ENCODE results near the gene ETV3L.

ETV3L gene

GRCh38 chr1:157099633-157100009 is at the start of gene ETV3L:
ETV3L (minus strand) TSS chr1:157099808; CDS start chr1:157099523, 285 bp downstream.
- H3K27ac ChIP-seq = no peak within 1 kb of the TSS
- no peak for DNase-seq (ENCODE audit: low spot score)
- ChIA-PET POLR2A (ENCODE audit: low non-redundant PET) (no interaction called here), CTCF (interaction anchor here (0.5 to 1.0 kb wide), 2 partner anchors 9 to 13 kb away, joined by 4 to 8 read pairs; no protein-coding TSS in a partner anchor)
- no peak for TF ChIP-seq CTCF (conservative IDR thresholded peaks at IDR 0.05; ENCODE audit: low read depth)

GRCh38 chr1:157147906-157148700 is 48.5 kb upstream of the ETV3L start:
- no peak for TF ChIP-seq CTCF (conservative IDR thresholded peaks at IDR 0.05; ENCODE audit: low read depth)
- DNase-seq (ENCODE audit: low spot score) = no peak
- H3K27ac ChIP-seq = no peak overlapping the region
- CTCF ChIA-PET = interaction anchor here (2.6 kb wide), 1 partner anchor 58 kb away, joined by 19 read pairs; no protein-coding TSS in a partner anchor
- POLR2A ChIA-PET (ENCODE audit: low non-redundant PET) = no interaction called here

GRCh38 chr1:157147037-157147436 is 47.4 kb upstream of the ETV3L start:
- no peak for DNase-seq (ENCODE audit: low spot score)
- ChIA-PET CTCF (interaction anchor here (1.8 to 2.6 kb wide), 2 partner anchors 9 to 57 kb away, joined by 5 to 19 read pairs; no protein-coding TSS in a partner anchor), POLR2A (ENCODE audit: low non-redundant PET) (no interaction called here)
- no peak overlapping the region for H3K27ac ChIP-seq
- TF ChIP-seq CTCF (conservative IDR thresholded peaks at IDR 0.05; ENCODE audit: low read depth) = no peak

- TF ChIP-seq CTCF (conservative IDR thresholded peaks at IDR 0.05; ENCODE audit: low read depth) = no peak
- ChIA-PET CTCF (interaction anchor here (1.8 to 2.6 kb wide), 2 partner anchors 10 to 56 kb away, joined by 5 to 19 read pairs; no protein-coding TSS in a partner anchor), POLR2A (ENCODE audit: low non-redundant PET) (no interaction called here)
- no peak overlapping the region for H3K27ac ChIP-seq
- no peak for DNase-seq (ENCODE audit: low spot score)
Observed at GRCh38 chr1:157146244-157146643, 46.6 kb upstream of the ETV3L start.

DNA sequence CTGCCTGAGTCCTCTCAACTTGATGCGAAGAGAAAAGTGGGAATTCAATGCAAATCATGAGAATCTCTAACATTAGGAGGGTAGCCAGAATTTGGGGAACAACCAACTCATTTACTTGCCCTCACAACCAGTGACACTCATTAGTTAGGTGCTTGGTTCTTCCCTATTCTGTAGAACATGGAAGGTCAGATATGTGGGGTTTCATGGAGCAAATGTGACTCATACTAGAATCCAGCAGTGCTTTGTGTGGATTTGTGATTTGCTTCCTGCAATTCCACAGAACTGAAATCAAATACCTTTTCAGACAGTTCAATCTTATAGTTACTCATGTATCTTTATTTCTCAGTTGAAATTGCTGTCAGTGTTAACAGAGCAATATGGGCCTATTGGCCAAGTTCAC is 45.5 kb upstream of the ETV3L start:
- TF ChIP-seq CTCF (conservative IDR thresholded peaks at IDR 0.05; ENCODE audit: low read depth) = no peak
- ChIA-PET CTCF (no interaction called here), POLR2A (ENCODE audit: low non-redundant PET) (no interaction called here)
- no peak for DNase-seq (ENCODE audit: low spot score)
- H3K27ac ChIP-seq = no peak overlapping the region

DNA sequence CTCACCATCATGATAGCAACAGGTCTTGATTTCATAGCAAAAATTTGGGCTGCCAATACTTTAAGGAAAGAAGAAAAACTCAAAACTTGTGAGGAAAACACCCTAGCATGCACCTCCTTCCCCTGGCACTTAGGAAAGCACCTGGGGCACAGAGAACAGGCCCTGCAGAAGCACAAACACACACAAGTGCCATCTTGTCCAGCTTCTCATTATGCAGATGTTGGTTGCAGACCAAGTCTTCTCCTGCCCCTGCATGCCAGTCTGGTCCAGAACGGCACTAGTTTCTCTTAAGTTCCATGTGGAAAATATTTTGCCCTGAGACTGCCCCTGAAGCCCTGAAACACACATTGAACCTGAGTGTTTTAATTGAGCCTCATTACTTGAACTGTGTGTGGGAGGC is 44.9 kb upstream of the ETV3L start:
- no peak for DNase-seq (ENCODE audit: low spot score)
- CTCF ChIA-PET = no interaction called here
- POLR2A ChIA-PET (ENCODE audit: low non-redundant PET) = no interaction called here

More for the DNA sequence above, 44.9 kb upstream of the ETV3L start:
- peak overlapping the region; percentile 60 for H3K27ac ChIP-seq
- no peak for TF ChIP-seq CTCF (conservative IDR thresholded peaks at IDR 0.05; ENCODE audit: low read depth)

Measured in RWPE1 (cell line).